HG03025 (cell line): ENCODE measurements around the gene DDC.

Source experiments
- ATAC-seq: cut with Tn5 transposase; IDR thresholded peaks from one replicate; pipeline ENCODE4 v1.9.1; 2021; ENCODE audit warnings: mild to moderate bottlenecking, moderate library complexity; ENCODE audit not compliant: unreplicated experiment, low FRiP score

DDC gene

GRCh38 chr7:50422858-50423257 lies 142.3 kb downstream of the DDC start:
- no peak for ATAC-seq

GRCh38 chr7:50421043-50421442 lies 144.2 kb downstream of the DDC start:
- no peak for ATAC-seq

GRCh38 chr7:50418526-50419290 lies 146.5 kb downstream of the DDC start:
- no peak for ATAC-seq

GRCh38 chr7:50418086-50418515 lies 147.1 kb downstream of the DDC start:
- ATAC-seq, result peak; percentile 82

- ATAC-seq, result peak; percentile 72
Measured at GRCh38 chr7:50416527-50417182, 148.6 kb downstream of the DDC start.

GRCh38 chr7:50415844-50416364 lies 149.3 kb downstream of the DDC start:
- no peak for ATAC-seq

GRCh38 chr7:50413561-50413960 lies 151.6 kb downstream of the DDC start:
- ATAC-seq, result no peak

GRCh38 chr7:50412973-50413372 lies 152.2 kb downstream of the DDC start:
- ATAC-seq, result no peak

GRCh38 chr7:50411332-50411731 lies 153.9 kb downstream of the DDC start:
- peak; percentile 22 for ATAC-seq

GRCh38 chr7:50409856-50410745 lies 155.1 kb downstream of the DDC start:
- ATAC-seq, result peak; percentile 40
